ENCODE data around the gene KRTAP5-7. TPM values are rescaled to one million over a fixed set of nuclear protein-coding genes. Genes with fewer than 3 reads are reported as not detected.

Gene KRTAP5-7
- total RNA-seq (2022; extraction: Qiagen RNA extraction; ENCODE audit: low read depth): not detected in 5 replicates

GRCh38 chr11:71526796-71527575, at the start of gene KRTAP5-7:
Gene KRTAP5-7 (plus strand): TSS chr11:71527267. CDS start chr11:71527301, 34 bp downstream.

GRCh38 chr11:71537977-71538665, 11.1 kb downstream of the KRTAP5-7 start, which contains the start of gene KRTAP5-8:
Gene KRTAP5-8 (plus strand): TSS chr11:71538025. CDS start chr11:71538056, 31 bp downstream.

GRCh38 chr11:71548120-71548519, 21.1 kb downstream of the KRTAP5-7 start, which contains the start of gene KRTAP5-9:
Gene KRTAP5-9 (plus strand): TSS chr11:71548420. CDS start chr11:71548658, 238 bp downstream.

GRCh38 chr11:71565263-71565662, 38.2 kb downstream of the KRTAP5-7 start, which contains the start of gene KRTAP5-10:
Gene KRTAP5-10 (plus strand): TSS chr11:71565563. CDS start chr11:71565588, 25 bp downstream.

Other genes with a start within 250 kb of the KRTAP5-7 start
- 39.4 to 52.8 TPM (median 49.3 TPM) in 5 replicates for gene DHCR7, start 78.9 kb upstream of the KRTAP5-7 start, total RNA-seq (2022; extraction: Qiagen RNA extraction; ENCODE audit: low read depth)
- 39.2 to 51.5 TPM (median 45.2 TPM) in 5 replicates for gene NADSYN1, start 74.1 kb upstream of the KRTAP5-7 start, total RNA-seq (2022; extraction: Qiagen RNA extraction; ENCODE audit: low read depth)
- not detected in 5 replicates for gene KRTAP5-8, start 10.8 kb downstream of the KRTAP5-7 start, total RNA-seq (2022; extraction: Qiagen RNA extraction; ENCODE audit: low read depth)
- 0.11 TPM in 1 of 5 replicates, not detected in the others for gene KRTAP5-9, start 21.2 kb downstream of the KRTAP5-7 start, total RNA-seq (2022; extraction: Qiagen RNA extraction; ENCODE audit: low read depth)
- not detected in 5 replicates for gene KRTAP5-10, start 38.3 kb downstream of the KRTAP5-7 start, total RNA-seq (2022; extraction: Qiagen RNA extraction; ENCODE audit: low read depth)
- not detected in 5 replicates for gene KRTAP5-11, start 55.6 kb downstream of the KRTAP5-7 start, total RNA-seq (2022; extraction: Qiagen RNA extraction; ENCODE audit: low read depth)